DND-41 (cell line): Measurements from ENCODE around the gene NBAS.

ENCODE experiments used
- ATAC-seq: fragments of 200-7000 bp; cut with Tn5 transposase; 3 replicates; pipeline ENCODE4 v1.9.1; 2021; ENCODE audit warnings: low read depth; ENCODE audit not compliant: insufficient read depth
- DNase-seq: peaks from one replicate; pipeline ENCODE4 v3.0.0-alpha.2; 2020
- H2AFZ ChIP-seq: 2 replicates; pipeline ENCODE4 v1.6.0; 2012; ENCODE audit warnings: low read depth, low read length
- H3K27ac ChIP-seq: 2 replicates; pipeline ENCODE4 v1.5.1; 2012; ENCODE audit warnings: low read length, inconsistent platforms
- H3K27me3 ChIP-seq: fragments of 200-600 bp; sonication (generic); 2 replicates; pipeline ENCODE4 v1.6.0; 2012; ENCODE audit warnings: low read length, mild to moderate bottlenecking, inconsistent platforms; ENCODE audit not compliant: insufficient read depth, poor library complexity
- H3K36me3 ChIP-seq: 2 replicates; pipeline ENCODE4 v1.5.1; 2012; ENCODE audit warnings: low read length, inconsistent platforms; ENCODE audit not compliant: insufficient read depth
- H3K4me1 ChIP-seq: 2 replicates; pipeline ENCODE4 v1.5.1; 2012; ENCODE audit warnings: mild to moderate bottlenecking, low read length; ENCODE audit not compliant: insufficient read depth
- H3K4me2 ChIP-seq: 2 replicates; pipeline ENCODE4 v1.6.0; 2012; ENCODE audit warnings: mild to moderate bottlenecking, moderate library complexity, low read length, inconsistent platforms; ENCODE audit not compliant: insufficient read depth
- H3K4me3 ChIP-seq, 2 experiments: fragments of 200-600 bp in 1 of 2; shearing (Covaris generic) in 1 of 2; 2 replicates each; pipeline ENCODE4 v1.5.1; 2012 to 2016; ENCODE audit warnings: inconsistent platforms in 2 of 2, low read length in 2 of 2, mild to moderate bottlenecking in 2 of 2, low read depth in 1 of 2, moderate library complexity in 1 of 2
- H3K79me2 ChIP-seq: 2 replicates; pipeline ENCODE4 v1.6.0; 2012; ENCODE audit warnings: low read length, inconsistent platforms; ENCODE audit not compliant: insufficient read depth
- H3K9ac ChIP-seq: 2 replicates; pipeline ENCODE4 v1.6.0; 2012; ENCODE audit warnings: low read depth, mild to moderate bottlenecking, inconsistent platforms, low read length, moderate library complexity
- H3K9me3 ChIP-seq: 2 replicates; pipeline ENCODE4 v1.5.1; 2012; ENCODE audit warnings: low read length, moderate library complexity, mild to moderate bottlenecking, inconsistent platforms; ENCODE audit not compliant: insufficient read depth, severe bottlenecking
- H4K20me1 ChIP-seq: 2 replicates; pipeline ENCODE4 v1.6.0; 2012; ENCODE audit warnings: low read length; ENCODE audit not compliant: insufficient read depth
- CTCF ChIP-seq: IDR thresholded peaks from 2 replicates; pipeline ENCODE4 v1.5.1; 2012; ENCODE audit warnings: borderline replicate concordance, low read length, moderate library complexity, mild to moderate bottlenecking; ENCODE audit not compliant: poor library complexity, severe bottlenecking; ENCODE audit errors: extremely low read depth
- EZH2 ChIP-seq: IDR thresholded peaks from 3 replicates; pipeline ENCODE4 v1.6.1; 2012; ENCODE audit warnings: borderline replicate concordance, low read depth, mild to moderate bottlenecking, moderate library complexity, low read length, inconsistent platforms; ENCODE audit not compliant: severe bottlenecking

Gene NBAS

GRCh38 chr2:15334644-15335326 is 226.3 kb downstream of the NBAS start:
- no peak for DNase-seq
- peaks cover 9% of the 10 kb centered on the region; the same call in 1 of the 2 replicates for H3K36me3 ChIP-seq

GRCh38 chr2:15331787-15332186 is 229.3 kb downstream of the NBAS start:
- H3K79me2 ChIP-seq = no peaks in the 10 kb centered on the region
- H3K27ac ChIP-seq = no peak overlapping the region
- H3K4me2 ChIP-seq = no peak overlapping the region
- H3K4me3 ChIP-seq = no peak overlapping the region
- ATAC-seq (no peak), DNase-seq (no peak)
- TF ChIP-seq CTCF = no peak
- no peak for TF ChIP-seq EZH2
- H3K27me3 ChIP-seq = no peaks in the 10 kb centered on the region
- H3K36me3 ChIP-seq = peaks cover 24% of the 10 kb centered on the region; the same call in 1 of the 2 replicates
- H3K9ac ChIP-seq = no peak overlapping the region
- H4K20me1 ChIP-seq = no peaks in the 10 kb centered on the region
- no peak overlapping the region for H2AFZ ChIP-seq
- peaks cover 14% of the 10 kb centered on the region for H3K4me1 ChIP-seq
- H3K9me3 ChIP-seq = no peaks in the 10 kb centered on the region

More at GRCh38 chr2:15334644-15335326, 226.3 kb downstream of the NBAS start:
- no peaks in the 10 kb centered on the region for H3K79me2 ChIP-seq
- H2AFZ ChIP-seq = no peak overlapping the region
- no peaks in the 10 kb centered on the region for H3K9me3 ChIP-seq
- no peak for TF ChIP-seq EZH2
- TF ChIP-seq CTCF = no peak
- H3K27ac ChIP-seq = no peak overlapping the region
- peak; percentile 98 for ATAC-seq
- peaks cover 14% of the 10 kb centered on the region for H3K4me1 ChIP-seq
- H3K27me3 ChIP-seq = no peaks in the 10 kb centered on the region
- H4K20me1 ChIP-seq = no peaks in the 10 kb centered on the region
- H3K4me2 ChIP-seq = no peak overlapping the region
- H3K4me3 ChIP-seq = no peak overlapping the region
- H3K9ac ChIP-seq = no peak overlapping the region

- Histone ChIP-seq H3K4me1 (peaks cover 5% of the 10 kb centered on the region), H3K36me3 (peaks cover 20% of the 10 kb centered on the region; the same call in 1 of the 2 replicates), H3K4me2 (no peak overlapping the region), H3K27me3 (no peaks in the 10 kb centered on the region), H3K4me3 (no peak overlapping the region), H3K79me2 (no peaks in the 10 kb centered on the region), H3K9me3 (no peaks in the 10 kb centered on the region), H3K9ac (no peak overlapping the region), H2AFZ (no peak overlapping the region), H3K27ac (no peak overlapping the region), H4K20me1 (no peaks in the 10 kb centered on the region)
- DNase-seq = no peak
- TF ChIP-seq CTCF (no peak), EZH2 (no peak)
- peak; percentile 65; the same call in 2 of the 3 replicates for ATAC-seq
These were observed 235.8 kb downstream of the NBAS start for GRCh38 chr2:15325296-15325695.
